IMR-90 (cell line): ENCODE measurements around the gene GPLD1. TPM values are rescaled to one million over a fixed set of nuclear protein-coding genes. Genes with fewer than 3 reads are reported as not detected.

Experiments used
- ATAC-seq: fragments of 200-7000 bp; cut with Tn5 transposase; 2 replicates; pipeline ENCODE4 v1.9.1; 2020; ENCODE audit warnings: low read depth, mild to moderate bottlenecking, moderate library complexity
- BruUV-seq: library from RNA; stranded (reverse); fragments of 400-500 nt; replicated peaks from 2 replicates; lab custom pipeline; 2021; lab: Mats Ljungman, UMichigan
- CTCF ChIA-PET: fragments of 300-600 bp; formaldehyde crosslinking; extraction: SDS; loops from one replicate; lab custom pipeline; 2021; ENCODE audit warnings: antibody characterized with exemption; lab: Yijun Ruan, JAX
- POLR2A ChIA-PET: fragments of 300-600 bp; sonication (Branson Sonifier 250); formaldehyde crosslinking; loops from one replicate; lab custom pipeline; 2022; ENCODE audit warnings: antibody characterized with exemption; ENCODE audit not compliant: unreplicated experiment; lab: Charles Lee
- DNase-seq: peaks from one replicate; pipeline ENCODE4 v3.0.0; 2013
- H2AFZ ChIP-seq: replicated peaks from 2 replicates; pipeline ENCODE3; 2013; ENCODE audit warnings: low read length, mild to moderate bottlenecking; ENCODE audit not compliant: poor library complexity
- H2AK5ac ChIP-seq: 2 replicates; pipeline ENCODE4 v1.6.1; 2013; ENCODE audit warnings: low read depth, low read length, inconsistent platforms
- H2AK9ac ChIP-seq: replicated peaks from 2 replicates; pipeline ENCODE3; 2013; ENCODE audit warnings: mild to moderate bottlenecking, low read depth, low read length, moderate library complexity; ENCODE audit not compliant: poor library complexity
- H2BK120ac ChIP-seq: 2 replicates; pipeline ENCODE4 v1.6.1; 2013; ENCODE audit warnings: low read depth, low read length, inconsistent platforms
- H2BK15ac ChIP-seq: 3 replicates; pipeline ENCODE4 v1.6.1; 2013; ENCODE audit warnings: low read depth, low read length, inconsistent platforms
- H2BK20ac ChIP-seq: 2 replicates; pipeline ENCODE4 v1.6.1; 2013; ENCODE audit warnings: low read depth, mild to moderate bottlenecking, inconsistent platforms, low read length, moderate library complexity
- H2BK5ac ChIP-seq: 2 replicates; pipeline ENCODE4 v1.6.1; 2013; ENCODE audit warnings: mild to moderate bottlenecking, low read depth, low read length, inconsistent platforms; ENCODE audit not compliant: poor library complexity, severe bottlenecking
- H3K14ac ChIP-seq: replicated peaks from 2 replicates; pipeline ENCODE4 v1.6.1; 2013; ENCODE audit warnings: low read depth, low read length, inconsistent platforms
- H3K18ac ChIP-seq: 2 replicates; pipeline ENCODE4 v1.6.1; 2013; ENCODE audit warnings: low read depth, low read length, control low read depth
- H3K23ac ChIP-seq: 2 replicates; pipeline ENCODE4 v1.6.1; 2013; ENCODE audit warnings: low read depth, low read length, inconsistent platforms
- H3K27ac ChIP-seq: 2 replicates; pipeline ENCODE4 v1.5.1; 2013; ENCODE audit warnings: mild to moderate bottlenecking, control low read depth, low read length; ENCODE audit not compliant: insufficient read depth
- H3K27me3 ChIP-seq: 2 replicates; pipeline ENCODE4 v1.6.1; 2013; ENCODE audit warnings: low read length; ENCODE audit not compliant: control insufficient read depth, insufficient read depth
- H3K36me3 ChIP-seq: 2 replicates; pipeline ENCODE4 v1.6.1; 2013; ENCODE audit warnings: low read length, mixed read lengths; ENCODE audit not compliant: control insufficient read depth, insufficient read depth
- H3K4ac ChIP-seq: 2 replicates; pipeline ENCODE4 v1.6.1; 2013; ENCODE audit warnings: low read depth, low read length, inconsistent platforms
- H3K4me1 ChIP-seq: 2 replicates; pipeline ENCODE4 v1.6.1; 2013; ENCODE audit warnings: low read length, mixed read lengths; ENCODE audit not compliant: control insufficient read depth, insufficient read depth
- H3K4me2 ChIP-seq: 2 replicates; pipeline ENCODE4 v1.6.1; 2013; ENCODE audit warnings: low read depth, mild to moderate bottlenecking, control low read depth, low read length, moderate library complexity
- H3K4me3 ChIP-seq: 2 replicates; pipeline ENCODE4 v1.5.1; 2013; ENCODE audit warnings: low read depth, mild to moderate bottlenecking, control low read depth, low read length, moderate library complexity; ENCODE audit not compliant: insufficient read depth
- H3K56ac ChIP-seq: 2 replicates; pipeline ENCODE4 v1.6.1; 2013; ENCODE audit warnings: low read length, inconsistent platforms; ENCODE audit not compliant: insufficient read depth; ENCODE audit errors: extremely low read depth
- H3K79me1 ChIP-seq, 2 experiments: 2 replicates each; pipeline ENCODE4 v1.6.1; 2013; ENCODE audit warnings: low read length in 2 of 2, inconsistent platforms in 1 of 2, low read depth in 1 of 2
- H3K9ac ChIP-seq: 2 replicates; pipeline ENCODE4 v1.6.1; 2013; ENCODE audit warnings: low read depth, low read length, control low read depth
- H3K9me1 ChIP-seq: 2 replicates; pipeline ENCODE4 v1.6.1; 2013; ENCODE audit warnings: low read length, inconsistent platforms; ENCODE audit not compliant: insufficient read depth
- H3K9me3 ChIP-seq: 2 replicates; pipeline ENCODE4 v1.6.1; 2013; ENCODE audit warnings: low read length; ENCODE audit not compliant: control insufficient read depth, insufficient read depth
- H4K20me1 ChIP-seq: 2 replicates; pipeline ENCODE4 v1.6.1; 2013; ENCODE audit warnings: low read length, inconsistent platforms; ENCODE audit not compliant: insufficient read depth
- H4K5ac ChIP-seq: 2 replicates; pipeline ENCODE4 v1.6.1; 2013; ENCODE audit warnings: mild to moderate bottlenecking, low read depth, low read length, control low read depth
- H4K8ac ChIP-seq, 2 experiments: 2 replicates each; pipeline ENCODE4 v1.6.1; 2013; ENCODE audit warnings: low read depth in 2 of 2, low read length in 2 of 2, control low read depth in 1 of 2, inconsistent platforms in 1 of 2
- H4K91ac ChIP-seq: 2 replicates; pipeline ENCODE4 v1.6.1; 2013; ENCODE audit warnings: low read depth, low read length, inconsistent platforms; ENCODE audit not compliant: insufficient read depth
- BHLHE40 ChIP-seq: fragments of 150-350 bp; IDR thresholded peaks from 2 replicates; pipeline ENCODE4 v1.6.1; 2016; ENCODE audit warnings: mild to moderate bottlenecking, low read depth, low read length
- CEBPB ChIP-seq: IDR thresholded peaks from 2 replicates; pipeline ENCODE4 v1.6.1; 2012; ENCODE audit warnings: low read depth, low read length, improper control_type of control experiment
- CHD1 ChIP-seq: IDR thresholded peaks from 2 replicates; pipeline ENCODE4 v1.6.1; 2012; ENCODE audit warnings: low read depth, low read length, improper control_type of control experiment
- CTCF ChIP-seq: conservative IDR thresholded peaks from 2 replicates; pipeline ENCODE4 v1.5.1; 2012; ENCODE audit warnings: mild to moderate bottlenecking, low read depth, low read length, improper control_type of control experiment
- MAFK ChIP-seq: IDR thresholded peaks from 2 replicates; pipeline ENCODE4 v1.6.1; 2012; ENCODE audit warnings: low read depth, low read length, improper control_type of control experiment
- MXI1 ChIP-seq: IDR thresholded peaks from 2 replicates; pipeline ENCODE4 v1.6.1; 2012; ENCODE audit warnings: low read depth, mild to moderate bottlenecking, low read length, moderate library complexity, borderline replicate concordance
- NFE2L2 ChIP-seq: fragments of 150-350 bp; IDR thresholded peaks from 2 replicates; pipeline ENCODE4 v1.6.1; 2016; ENCODE audit warnings: low read depth, mild to moderate bottlenecking, low read length
- RAD21 ChIP-seq: IDR thresholded peaks from 2 replicates; pipeline ENCODE4 v1.6.1; 2012; ENCODE audit warnings: low read length, improper control_type of control experiment
- RCOR1 ChIP-seq: IDR thresholded peaks from 2 replicates; pipeline ENCODE4 v1.6.1; 2012; ENCODE audit warnings: mild to moderate bottlenecking, low read length, improper control_type of control experiment; ENCODE audit not compliant: insufficient replicate concordance
- RFX5 ChIP-seq: IDR thresholded peaks from 2 replicates; pipeline ENCODE4 v1.8.0; 2012; ENCODE audit warnings: low read depth, mild to moderate bottlenecking, low read length, moderate library complexity
- USF2 ChIP-seq: fragments of 150-350 bp; IDR thresholded peaks from 2 replicates; pipeline ENCODE4 v1.6.1; 2017; ENCODE audit warnings: mild to moderate bottlenecking, antibody characterized with exemption, low read length, low read depth
- whole genome bisulfite sequencing, 2 experiments: methylation state at CpG; one replicate each; pipeline versions ENCODE4 v1.1.5 to v1.1.7; 2013; ENCODE audit warnings: missing lambda C conversion rate in 2 of 2; ENCODE audit not compliant: insufficient read length in 1 of 2; ENCODE audit errors: extremely low coverage in 2 of 2; 5-methylcytosine and 5-hydroxymethylcytosine counted together
- dilution Hi-C: fragments of 300-500 bp; cut with HindIII; formaldehyde crosslinking; loops from one replicate; pipeline ENCODE4 v1.14.3; 2018; ENCODE audit warnings: low sequenced_read_pairs; ENCODE audit not compliant: unreplicated experiment
- in situ Hi-C: fragments of 300-500 bp; cut with MboI; formaldehyde crosslinking; loops from 3 replicates; pipeline ENCODE4 v1.14.3; 2019; ENCODE audit warnings: low sequenced_read_pairs, inconsistent platforms, mixed read lengths
- intact Hi-C: fragments of 100-400 bp; cut with micrococcal nuclease; formaldehyde crosslinking; loops from 2 replicates; pipeline ENCODE4 v1.10.0; 2022
- polyA plus RNA-seq, 3 experiments: library from polyadenylated mRNA; depleted of rRNA; stranded (reverse); fragments of >200 nt; gene quantifications; 2 replicates each; pipeline ENCODE4 v1.2.3, GENCODE V29; 2012; ENCODE audit warnings: low replicate concordance in 1 of 3
- total RNA-seq: library from RNA; depleted of rRNA; stranded (reverse); fragments of >200 nt; gene quantifications from 2 replicates; pipeline ENCODE4 v1.2.3, GENCODE V29; 2012

Gene GPLD1
- total and polyA plus RNA-seq, 2 of the 4 experiments (the other 2 are of a cell fraction), result 0.05 to 0.18 TPM

GRCh38 chr6:24445704-24446103, 43.7 kb downstream of the GPLD1 start:
- Histone ChIP-seq H3K56ac (no peak overlapping the region), H3K14ac (no peak overlapping the region), H3K18ac (no peak overlapping the region), H2AK5ac (no peak overlapping the region), H4K5ac (no peak overlapping the region), H2AK9ac (no peak overlapping the region), H2BK20ac (no peak overlapping the region), H4K91ac (no peak overlapping the region), H2BK15ac (no peak overlapping the region), H3K36me3 (no peaks in the 10 kb centered on the region), H3K9me1 (no peaks in the 10 kb centered on the region), H3K4me3 (no peak overlapping the region), H3K79me1 (no peaks in the 10 kb centered on the region), H3K9me3 (no peaks in the 10 kb centered on the region), H3K27ac (no peak overlapping the region), H3K4me1 (no peaks in the 10 kb centered on the region), H3K27me3 (peaks cover 3% of the 10 kb centered on the region), H4K8ac (no peak overlapping the region), H2BK5ac (no peak overlapping the region), H3K4me2 (no peak overlapping the region), H3K9ac (no peak overlapping the region), H2BK120ac (no peak overlapping the region), H2AFZ (no peak overlapping the region), H3K4ac (no peak overlapping the region), H4K20me1 (no peaks in the 10 kb centered on the region), H3K23ac (no peak overlapping the region)
- in situ Hi-C loops (no loop called here), dilution Hi-C loops (no loop called here), intact Hi-C loops (no loop called here)
- no peak for TF ChIP-seq BHLHE40
- TF ChIP-seq NFE2L2, result no peak
- TF ChIP-seq MAFK, result no peak
- TF ChIP-seq CHD1, result no peak
- no peak for TF ChIP-seq RFX5
- no peak for TF ChIP-seq CEBPB
- TF ChIP-seq RAD21, result no peak
- TF ChIP-seq CTCF, result no peak
- TF ChIP-seq USF2, result no peak
- no peak for TF ChIP-seq MXI1
- TF ChIP-seq RCOR1, result no peak
- ChIA-PET POLR2A (no interaction called here), CTCF (no interaction called here)
- no CpG with 5 or more reads among the region's 4 CpGs for WGBS, 2 experiments
- DNase-seq (no peak), ATAC-seq (no peak)
- no TSS peak for BruUV-seq
